HepG2 (cell line): ENCODE measurements around the gene MRPL3. TPM values are rescaled to one million over a fixed set of nuclear protein-coding genes. Genes with fewer than 3 reads are reported as not detected.

ENCODE experiments used
- AHDC1 ChIP-seq: sonication (generic); formaldehyde crosslinking; IDR thresholded peaks from 2 replicates; pipeline ENCODE4 v1.5.1; 2020; ENCODE audit warnings: mild to moderate bottlenecking, missing genetic modification reagents, borderline replicate concordance
- FOXK2 ChIP-seq: fragments of 450-650 bp; IDR thresholded peaks from 2 replicates; pipeline ENCODE4 v1.6.1; 2016
- HBP1 ChIP-seq: IDR thresholded peaks from 2 replicates; pipeline ENCODE4 v1.6.1; 2016; ENCODE audit warnings: low read depth, control low read depth
- HOXA5 ChIP-seq: sonication (generic); formaldehyde crosslinking; IDR thresholded peaks from 2 replicates; pipeline ENCODE4 v1.4.0; 2020; ENCODE audit warnings: missing genetic modification reagents
- HOXA7 ChIP-seq: sonication (generic); formaldehyde crosslinking; IDR thresholded peaks from 2 replicates; pipeline ENCODE4 v1.8.1; 2022; ENCODE audit warnings: mild to moderate bottlenecking, missing genetic modification reagents, moderate library complexity
- HOXA9 ChIP-seq: sonication (generic); formaldehyde crosslinking; IDR thresholded peaks from 2 replicates; pipeline ENCODE4 v1.8.1; 2022; ENCODE audit warnings: missing genetic modification reagents, mild to moderate bottlenecking, moderate library complexity, borderline replicate concordance
- KDM4B ChIP-seq: sonication (generic); formaldehyde crosslinking; IDR thresholded peaks from 2 replicates; pipeline ENCODE4 v1.4.0; 2020; ENCODE audit warnings: missing genetic modification reagents
- MAFK ChIP-seq, 2 experiments: IDR thresholded peaks in 1 of 2; conservative IDR thresholded peaks in 1 of 2; 2 replicates each; pipeline ENCODE4 v1.6.1; 2011; ENCODE audit warnings: improper control_type of control experiment in 2 of 2, low read length in 2 of 2
- MYNN ChIP-seq: sonication (generic); formaldehyde crosslinking; IDR thresholded peaks from 2 replicates; pipeline ENCODE4 v1.4.0; 2020; ENCODE audit warnings: mild to moderate bottlenecking, low read depth, missing genetic modification reagents
- NCOR1 ChIP-seq: fragments of 200-600 bp; sonication (generic); IDR thresholded peaks from 2 replicates; pipeline ENCODE4 v1.7.0; 2017; ENCODE audit warnings: antibody characterized with exemption, low read length, borderline replicate concordance
- POGZ ChIP-seq: sonication (generic); formaldehyde crosslinking; IDR thresholded peaks from 2 replicates; pipeline ENCODE4 v1.4.0; 2020; ENCODE audit warnings: mild to moderate bottlenecking, missing genetic modification reagents
- SETDB1 ChIP-seq: sonication (generic); formaldehyde crosslinking; IDR thresholded peaks from 2 replicates; pipeline ENCODE4 v1.5.1; 2020; ENCODE audit warnings: missing genetic modification reagents, mild to moderate bottlenecking, borderline replicate concordance
- SUZ12 ChIP-seq: fragments of 150-350 bp; IDR thresholded peaks from 2 replicates; pipeline ENCODE4 v1.6.1; 2014; ENCODE audit warnings: low read depth, low read length
- TFDP1 ChIP-seq: IDR thresholded peaks from 2 replicates; pipeline ENCODE4 v1.6.1; 2016; ENCODE audit warnings: missing compliant biosample characterization, missing genetic modification reagents, borderline replicate concordance
- ZNF280B ChIP-seq: sonication (generic); formaldehyde crosslinking; IDR thresholded peaks from 2 replicates; pipeline ENCODE4 v1.5.0; 2020; ENCODE audit warnings: missing genetic modification reagents, mild to moderate bottlenecking, borderline replicate concordance
- ZNF772 ChIP-seq: sonication (generic); formaldehyde crosslinking; IDR thresholded peaks from 2 replicates; pipeline ENCODE4 v1.5.0; 2020; ENCODE audit warnings: mild to moderate bottlenecking, missing genetic modification reagents
- ZZZ3 ChIP-seq: sonication (generic); formaldehyde crosslinking; IDR thresholded peaks from 2 replicates; pipeline ENCODE4 v1.4.0; 2020; ENCODE audit warnings: missing genetic modification reagents, mild to moderate bottlenecking, borderline replicate concordance
- polyA plus RNA-seq, 8 experiments: library from polyadenylated mRNA; depleted of rRNA in 3 of 8; stranded (reverse) in 7 of 8; unstranded in 1 of 8; fragments of >200 nt; fragmentation: Illumina TruSeq in 4 of 8; extraction: Trizol in 4 of 8; gene quantifications; 2 replicates each; pipeline versions ENCODE4 v1.2.1 to v1.2.3, GENCODE V29; 2011 to 2016; ENCODE audit warnings: low read depth in 4 of 8, missing spikeins in 1 of 8, mixed read lengths in 1 of 8; ENCODE audit not compliant: insufficient read depth in 1 of 8
- total RNA-seq, 5 experiments: library from RNA; depleted of rRNA; stranded (reverse); fragments of >200 nt; fragmentation: Illumina TruSeq; extraction: Trizol; gene quantifications; 2 replicates each; pipeline ENCODE4 v1.2.3, GENCODE V29; 2016; ENCODE audit warnings: low read depth in 1 of 5

The MRPL3 gene
- total and polyA plus RNA-seq, 2 of the 13 experiments (the other 11 are each of a cell fraction or from before 2014, with no cell fraction given), result 114 to 172 TPM

- peak; percentile 97 for TF ChIP-seq TFDP1 (CRISPR knock-in tag)
- TF ChIP-seq ZNF772 (CRISPR knock-in tag), result peak; percentile 94; the same call in 1 of the 2 replicates
- peak; percentile 99 for TF ChIP-seq ZNF280B (CRISPR knock-in tag)
- peak; percentile 98 for TF ChIP-seq POGZ
- peak; percentile 81; the same call in 1 of the 2 replicates for TF ChIP-seq ZZZ3 (CRISPR knock-in tag)
- no peak; the same call in 1 of the 2 replicates for TF ChIP-seq HBP1
- peak; percentile 96 for TF ChIP-seq KDM4B (CRISPR knock-in tag)
- no peak for TF ChIP-seq HOXA7
- peak; percentile 97 for TF ChIP-seq HOXA5 (CRISPR knock-in tag)
- TF ChIP-seq SUZ12, result no peak; the same call in 1 of the 2 replicates
- 0 out of 2 replicates have a peak, but pooled peaks have one; percentile 28 for TF ChIP-seq AHDC1 (CRISPR knock-in tag)
- TF ChIP-seq FOXK2, result no peak
- peak; percentile 95 for TF ChIP-seq SETDB1 (CRISPR knock-in tag)
- no peak for TF ChIP-seq MAFK (conservative IDR thresholded peaks at IDR 0.05 in 1 of 2, IDR thresholded peaks at IDR 0.05 in 1 of 2; ENCODE audit: low read length in 2 of 2)
- no peak; the same call in 1 of the 2 replicates for TF ChIP-seq NCOR1
- peak; percentile 80 for TF ChIP-seq HOXA9 (CRISPR knock-in tag)
- TF ChIP-seq MYNN (CRISPR knock-in tag), result peak; percentile 62; the same call in 1 of the 2 replicates
Observed at GRCh38 chr3:131502530-131503319, at the start of gene MRPL3 (continued).
